ACHN (cell line): ENCODE results near the gene GLI1.
"Not testable (repeated sequence)": the region's sequence is repeated elsewhere in the genome, so short reads cannot be mapped to it uniquely, and the experiment has no call there.

ENCODE experiments used
- DNase-seq: peaks from one replicate; pipeline ENCODE4 v3.0.0-alpha.2; 2015
- in situ Hi-C: cut with HindIII; loops from 2 replicates; pipeline ENCODE4 v1.10.0; 2017; ENCODE audit warnings: low sequenced_read_pairs, low pct_ligation_motif_present, low pct_unique_long_range_greater_than_20kb

GLI1 gene

DNA sequence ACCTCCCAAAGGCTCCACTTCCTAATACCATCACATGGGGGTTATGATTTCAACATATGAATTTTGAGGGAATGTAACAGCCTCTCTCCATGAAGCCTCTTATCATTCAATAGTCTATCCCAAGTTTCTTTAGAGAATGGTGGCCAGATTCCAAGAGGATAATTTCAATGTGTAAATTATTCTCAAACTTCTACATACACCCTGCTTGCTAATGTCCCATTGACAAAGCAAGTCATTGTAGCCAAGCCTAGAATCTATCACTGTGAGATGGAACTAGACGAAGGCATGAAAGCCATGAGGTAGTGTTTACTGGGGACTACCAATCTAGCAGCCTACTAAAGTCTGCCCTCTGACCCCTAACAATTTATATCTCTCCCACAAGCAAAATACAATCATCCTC lies 21.2 kb upstream of the GLI1 start:
- DNase-seq: no peak
- in situ Hi-C loops: no loop called here

DNA sequence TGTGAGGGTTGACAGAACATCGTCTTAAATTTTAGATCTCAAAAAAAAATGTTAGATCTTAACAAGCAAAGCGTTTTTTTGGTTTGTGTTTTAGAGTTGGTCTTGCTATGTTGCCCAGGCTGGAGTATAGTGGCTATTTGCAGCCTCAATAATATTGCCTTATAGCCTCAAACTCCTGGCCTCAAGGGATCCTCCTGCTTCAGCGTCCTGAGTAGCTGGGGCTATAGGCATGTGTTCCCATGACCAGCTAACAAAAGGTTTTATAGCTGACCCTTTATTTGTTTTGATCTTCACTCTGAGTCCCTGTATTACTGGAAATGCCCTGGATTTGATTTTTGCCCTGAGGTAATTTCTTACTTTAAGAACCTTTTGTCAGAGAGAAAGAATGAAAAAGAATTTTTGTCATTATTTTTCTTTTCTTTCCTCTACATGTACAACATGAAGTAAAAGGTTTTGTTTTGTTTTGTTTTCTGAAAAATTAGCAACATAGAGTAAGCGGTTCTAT lies 19.8 kb upstream of the GLI1 start:
- in situ Hi-C loops: no loop called here
- no peak for DNase-seq

DNA sequence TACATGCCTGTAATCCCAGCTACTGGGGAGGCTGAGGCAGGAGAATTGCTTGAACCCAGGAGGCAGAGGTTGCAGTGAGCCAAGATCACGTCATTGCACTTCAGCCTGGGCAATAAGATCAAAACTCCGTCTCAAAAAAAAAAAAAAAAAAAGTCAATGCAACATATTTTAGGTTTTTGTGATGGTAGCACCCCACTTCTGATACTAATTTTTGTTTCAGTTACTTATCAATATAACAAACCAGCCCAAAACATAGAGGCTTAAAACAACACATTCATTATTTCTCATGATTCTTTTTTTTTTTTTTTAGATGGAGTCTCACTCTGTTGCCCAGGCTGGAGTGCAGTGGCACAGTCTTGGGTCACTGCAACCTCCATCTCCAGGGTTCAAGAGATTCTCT lies 18.2 kb upstream of the GLI1 start:
- DNase-seq, in situ Hi-C loops: not testable (repeated sequence)

DNA sequence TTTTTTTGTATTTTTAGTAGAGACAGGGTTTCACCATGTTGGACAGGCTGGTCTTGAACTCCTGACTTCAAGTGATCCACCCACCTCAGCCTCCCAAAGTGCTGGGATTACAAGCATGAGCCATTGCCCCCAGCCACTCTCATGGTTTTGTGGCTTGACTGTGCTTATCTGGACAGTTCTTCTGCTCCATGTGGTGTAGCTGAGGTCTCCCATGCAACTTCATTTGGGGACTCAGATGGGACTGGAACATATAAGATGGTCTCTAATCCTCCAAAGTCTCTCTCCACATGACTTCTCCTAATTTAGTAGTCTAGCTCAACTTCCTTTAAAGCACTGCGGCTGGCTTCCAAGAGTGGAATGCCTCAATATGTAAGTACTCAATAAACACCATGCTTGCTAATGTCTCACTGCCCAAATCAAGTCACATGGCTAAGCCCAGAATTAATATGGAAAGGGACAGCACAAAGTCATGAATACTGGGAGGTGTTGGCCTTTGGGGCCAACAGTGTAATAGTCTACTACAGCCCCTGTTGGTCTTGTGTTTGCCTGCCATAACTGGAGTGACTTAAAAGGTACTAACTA lies 17.6 kb upstream of the GLI1 start:
- in situ Hi-C loops: no loop called here
- no peak for DNase-seq

DNA sequence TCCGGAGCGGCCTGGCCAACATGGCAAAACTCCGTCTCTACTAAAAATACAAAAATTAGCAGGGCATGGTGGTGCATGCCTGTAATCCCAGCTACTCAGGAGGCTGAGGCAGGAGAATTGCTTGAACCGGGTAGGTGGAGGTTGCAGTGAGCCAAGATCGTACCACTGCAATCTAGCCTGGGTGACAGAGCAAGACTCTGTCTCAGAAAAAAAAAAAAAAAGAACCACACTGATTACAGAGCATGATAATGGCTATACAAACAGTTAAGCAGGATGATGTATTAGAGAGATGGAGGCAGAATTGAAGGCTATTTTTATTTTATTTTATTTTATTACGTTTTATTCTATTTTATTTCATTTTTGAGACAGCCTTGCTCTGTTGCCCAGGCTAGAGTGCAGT lies 15.2 kb upstream of the GLI1 start:
- DNase-seq, in situ Hi-C loops: not testable (repeated sequence)

DNA sequence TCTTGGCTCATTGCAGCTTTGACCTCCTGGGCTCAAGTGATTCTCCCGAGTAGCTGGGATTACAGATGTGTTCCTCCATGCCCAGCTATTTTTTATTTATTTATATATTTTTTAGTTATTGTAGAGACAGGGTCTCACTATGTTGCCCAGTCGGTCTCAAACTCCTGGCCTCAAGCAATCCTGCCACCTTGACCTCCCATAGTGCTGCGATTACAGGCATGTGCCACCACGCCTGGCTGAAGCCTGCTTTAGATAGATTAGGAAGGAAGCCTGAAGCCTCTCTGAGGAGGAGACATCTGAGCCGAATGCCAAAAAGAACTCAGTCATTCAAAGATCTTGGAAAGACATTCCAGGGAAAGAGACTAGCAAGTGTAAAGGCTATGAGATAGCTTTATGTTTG lies 14.8 kb upstream of the GLI1 start:
- in situ Hi-C loops: no loop called here
- DNase-seq: no peak

DNA sequence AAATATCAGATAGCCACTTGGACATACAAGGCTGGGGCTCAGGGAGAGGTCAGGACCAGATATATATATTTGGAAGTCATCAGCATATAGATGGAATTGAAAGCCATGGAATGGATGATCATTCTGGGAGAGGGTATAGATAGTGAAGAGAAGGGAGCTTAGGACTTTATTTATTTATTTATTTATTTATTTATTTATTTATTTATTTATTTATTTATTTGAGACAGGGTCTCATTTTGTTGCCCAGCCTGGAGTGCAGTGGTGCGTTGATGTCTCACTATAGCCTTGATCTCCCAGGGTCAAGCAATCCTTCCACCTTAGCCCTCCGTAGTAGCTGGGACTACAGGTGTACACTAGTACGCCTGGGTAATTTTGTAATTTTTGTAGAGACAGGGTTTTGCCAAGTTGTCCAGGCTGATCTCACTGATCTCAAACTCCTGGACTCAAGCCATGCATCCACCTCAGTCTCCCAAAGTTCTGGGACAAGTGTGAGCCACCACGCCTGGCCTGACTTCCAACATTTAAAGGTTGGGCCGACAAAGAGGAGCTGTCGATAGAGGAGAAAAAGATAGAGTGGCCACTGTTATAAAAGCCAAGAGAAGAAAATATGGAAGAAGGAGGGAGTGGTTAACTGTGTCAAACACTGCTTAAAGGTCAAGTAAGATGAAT lies 13.2 kb upstream of the GLI1 start:
- no peak for DNase-seq
- in situ Hi-C loops: no loop called here

DNA sequence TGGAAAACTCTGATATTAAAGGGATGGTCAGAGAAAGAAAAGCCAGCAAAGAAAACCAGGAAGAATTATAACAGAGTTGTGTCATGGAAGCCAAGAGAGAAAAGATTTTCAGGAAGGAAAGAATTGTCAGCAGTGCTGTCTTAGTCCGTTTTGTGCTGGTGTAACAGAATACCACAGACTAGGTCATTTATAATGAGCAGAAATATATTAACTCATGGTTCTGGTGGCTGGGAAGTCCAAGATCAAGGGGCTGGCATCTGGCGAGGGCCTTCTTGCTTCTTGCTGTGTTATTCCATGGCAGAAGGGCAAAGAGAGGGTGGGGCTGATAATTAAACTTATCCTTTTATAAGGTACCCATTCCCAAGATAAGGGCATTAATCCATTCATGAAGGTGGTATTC lies 10.9 kb upstream of the GLI1 start:
- no peak for DNase-seq
- in situ Hi-C loops: no loop called here

DNA sequence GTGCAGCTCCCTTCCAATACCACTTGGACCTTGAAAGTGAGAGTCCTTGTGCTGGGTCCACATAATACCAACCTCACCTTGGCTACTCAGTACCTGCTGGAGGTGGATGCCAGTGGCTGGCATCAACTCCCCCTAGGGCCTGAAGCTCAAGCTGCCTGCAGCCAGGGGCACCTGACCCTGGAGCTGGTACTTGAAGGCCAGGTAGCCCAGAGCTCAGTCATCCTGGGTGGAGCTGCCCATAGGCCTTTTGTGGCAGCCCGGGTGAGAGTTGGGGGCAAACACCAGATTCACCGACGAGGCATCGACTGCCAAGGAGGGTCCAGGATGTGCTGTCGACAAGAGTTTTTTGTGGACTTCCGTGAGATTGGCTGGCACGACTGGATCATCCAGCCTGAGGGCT lies 10.2 kb upstream of the GLI1 start:
- in situ Hi-C loops: no loop called here
- DNase-seq: no peak

DNA sequence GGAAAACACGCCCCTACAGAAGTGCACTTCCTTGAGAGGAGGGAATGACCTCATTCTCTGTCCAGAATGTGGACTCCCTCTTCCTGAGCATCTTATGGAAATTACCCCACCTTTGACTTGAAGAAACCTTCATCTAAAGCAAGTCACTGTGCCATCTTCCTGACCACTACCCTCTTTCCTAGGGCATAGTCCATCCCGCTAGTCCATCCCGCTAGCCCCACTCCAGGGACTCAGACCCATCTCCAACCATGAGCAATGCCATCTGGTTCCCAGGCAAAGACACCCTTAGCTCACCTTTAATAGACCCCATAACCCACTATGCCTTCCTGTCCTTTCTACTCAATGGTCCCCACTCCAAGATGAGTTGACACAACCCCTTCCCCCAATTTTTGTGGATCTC lies 9.5 kb upstream of the GLI1 start:
- no peak for DNase-seq
- in situ Hi-C loops: loop anchor here (25.0 kb wide), 1 partner anchor 163 kb away; no protein-coding TSS in a partner anchor

DNA sequence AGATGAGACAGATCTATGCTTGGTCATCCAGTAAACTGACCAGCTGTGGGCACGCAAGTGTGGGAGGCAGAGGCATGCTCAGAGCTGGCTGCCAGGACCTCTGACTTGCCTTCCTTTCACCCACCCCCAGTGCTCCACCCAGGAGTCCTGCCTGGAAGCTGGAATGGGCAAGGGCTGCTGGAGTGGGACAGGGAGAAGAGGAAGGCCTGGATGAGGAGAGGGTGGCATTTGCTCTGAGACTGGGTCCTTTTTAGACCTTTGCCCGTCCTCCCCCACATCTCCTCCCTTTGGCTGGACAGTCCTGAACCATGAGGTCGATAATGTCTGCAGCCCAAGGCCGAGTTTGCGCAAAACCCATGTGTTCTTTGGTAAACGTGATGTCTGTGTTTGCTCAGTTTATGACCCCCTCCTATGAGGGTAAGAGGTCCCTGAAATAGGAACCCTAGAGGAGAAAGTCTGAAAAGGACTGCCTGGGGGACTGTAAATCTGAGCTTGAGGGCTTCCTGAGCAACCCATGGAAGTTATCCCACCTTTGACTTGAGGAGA lies 8.3 kb upstream of the GLI1 start:
- in situ Hi-C loops: loop anchor here (25.0 kb wide), 1 partner anchor 164 kb away; no protein-coding TSS in a partner anchor
- DNase-seq: no peak

DNA sequence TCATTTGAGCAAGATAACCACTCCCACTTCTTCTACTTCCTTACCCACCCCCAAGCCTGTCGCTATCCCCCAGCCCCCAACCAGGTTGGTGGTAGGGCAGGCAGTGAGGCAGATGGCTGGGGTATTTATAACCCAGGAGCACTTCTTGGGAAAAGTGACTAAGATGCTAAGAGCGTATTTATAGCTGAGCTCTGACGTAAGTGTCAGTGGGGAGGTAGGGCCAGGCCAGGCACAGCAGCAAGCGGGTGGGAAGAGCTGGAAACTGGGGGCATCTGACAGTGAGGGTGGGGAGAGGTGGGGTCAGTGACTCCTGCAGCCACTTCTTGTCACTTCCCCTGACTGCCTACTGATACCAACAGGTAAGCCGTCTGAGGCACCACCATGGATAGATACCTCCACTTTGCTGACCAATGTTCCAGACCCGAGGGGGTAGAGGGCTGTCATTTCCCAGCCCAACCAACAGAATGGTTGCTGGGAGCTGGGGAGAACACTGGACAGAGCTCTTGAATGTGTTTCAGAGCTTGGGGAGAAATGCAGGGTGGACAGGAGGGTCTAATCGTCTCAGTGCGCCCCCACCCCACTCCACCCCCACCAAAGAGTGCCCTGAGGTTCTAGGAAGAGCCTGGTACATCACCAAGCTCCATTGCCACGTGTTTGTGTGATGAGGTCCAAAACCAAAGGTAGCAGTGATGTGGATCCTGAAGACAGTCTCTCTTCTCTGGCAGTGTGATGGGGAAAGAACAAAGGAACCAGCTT lies 7.2 kb upstream of the GLI1 start:
- in situ Hi-C loops: loop anchor here (25.0 kb wide), 1 partner anchor 165 kb away; no protein-coding TSS in a partner anchor

DNA sequence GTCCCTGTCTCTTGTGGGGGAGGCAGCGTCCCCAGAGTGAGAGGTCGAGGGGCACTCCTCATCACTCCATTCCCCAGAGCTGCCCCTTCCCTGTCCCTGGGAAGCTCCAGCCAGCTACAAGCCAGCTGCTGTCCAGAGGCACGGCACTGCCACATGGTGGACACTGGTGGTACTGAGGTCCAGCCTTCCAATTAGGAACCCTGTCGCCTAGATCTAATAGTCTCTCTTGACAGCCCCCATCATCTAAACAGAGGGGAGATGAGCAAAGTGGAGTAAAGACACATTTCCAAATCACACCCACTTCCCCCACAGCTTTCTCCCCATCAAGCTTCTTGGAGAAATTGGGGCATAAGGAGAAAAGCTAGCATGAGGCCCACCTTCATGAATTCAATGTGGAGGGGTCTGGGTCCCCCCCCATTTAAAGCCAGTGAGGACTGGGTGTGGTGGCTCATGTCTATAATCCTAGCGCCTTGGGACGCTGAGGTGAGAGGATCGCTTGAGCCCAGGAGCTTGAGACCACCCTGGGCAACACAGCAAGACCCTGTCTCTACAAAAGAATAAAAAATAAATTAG lies 6.6 kb upstream of the GLI1 start:
- in situ Hi-C loops: loop anchor here (25.0 kb wide), 1 partner anchor 166 kb away; no protein-coding TSS in a partner anchor

More for the DNA sequence above, 7.2 kb upstream of the GLI1 start:
- DNase-seq: no peak

DNA sequence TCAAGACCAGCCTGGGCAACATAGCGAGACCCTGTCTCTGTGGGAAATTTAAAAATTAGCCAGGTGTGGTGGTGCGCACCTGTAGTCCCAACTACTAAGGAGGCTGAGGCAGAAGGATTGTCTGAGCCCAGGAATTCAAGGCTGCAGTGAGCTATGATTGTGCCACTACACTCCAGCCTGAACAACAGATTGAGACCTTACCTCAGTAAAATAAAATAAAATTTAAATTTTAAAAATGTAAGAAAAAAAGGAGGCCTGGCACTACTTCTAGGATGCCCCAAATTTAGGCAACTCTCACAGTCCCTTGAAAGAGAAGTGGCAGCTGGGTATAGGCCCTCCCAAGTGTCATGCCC lies 5.4 kb upstream of the GLI1 start:
- DNase-seq: no peak
- in situ Hi-C loops: loop anchor here (25.0 kb wide), 1 partner anchor 167 kb away; no protein-coding TSS in a partner anchor

More for the DNA sequence above, 6.6 kb upstream of the GLI1 start:
- peak; percentile 85 for DNase-seq

DNA sequence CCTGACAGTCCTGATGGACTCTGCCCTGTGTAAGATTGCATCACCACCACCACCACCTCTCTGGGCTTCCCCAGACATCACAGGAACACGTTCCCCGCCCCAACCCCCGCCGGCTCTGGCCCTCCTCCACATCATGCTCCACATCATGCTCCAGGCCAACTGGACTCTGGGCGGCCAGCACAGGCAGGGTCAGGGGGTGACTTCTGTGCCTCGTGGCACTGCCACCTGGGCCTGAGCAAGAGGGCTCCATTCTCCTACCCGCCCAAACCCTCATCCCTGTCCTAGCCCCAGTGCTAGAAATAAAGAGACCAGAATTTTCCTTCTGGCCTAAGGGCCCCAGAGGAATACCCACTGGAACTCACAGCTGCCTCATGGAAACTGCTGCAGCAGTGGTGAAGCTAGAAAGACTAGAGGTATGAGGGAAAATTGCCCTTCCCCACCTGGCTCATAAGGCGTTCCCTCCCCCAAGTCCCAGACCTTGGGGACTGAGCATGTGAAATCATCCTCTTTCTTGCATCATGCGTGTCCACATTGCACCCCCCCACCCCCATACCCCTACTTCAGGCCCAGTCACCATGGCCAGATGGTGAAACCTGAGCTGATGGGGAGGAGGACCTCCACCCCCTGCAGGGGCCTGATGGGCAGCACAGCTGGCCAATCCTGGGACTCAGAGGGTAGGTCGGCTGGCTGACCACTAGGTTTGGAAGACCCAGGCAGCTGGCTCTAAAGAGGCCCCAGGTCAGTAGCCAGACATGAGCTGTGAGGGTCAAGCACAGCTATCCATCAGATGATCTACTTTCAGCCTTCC lies 4.8 kb upstream of the GLI1 start, which contains the start of gene INHBE:
Gene INHBE, plus strand, starts transcription at position 742 of the 808 bp plus-strand sequence. CDS start 230 bp downstream, outside the sequence.
- DNase-seq: no peak
- in situ Hi-C loops: loop anchor here (25.0 kb wide), 1 partner anchor 167 kb away; no protein-coding TSS in a partner anchor

DNA sequence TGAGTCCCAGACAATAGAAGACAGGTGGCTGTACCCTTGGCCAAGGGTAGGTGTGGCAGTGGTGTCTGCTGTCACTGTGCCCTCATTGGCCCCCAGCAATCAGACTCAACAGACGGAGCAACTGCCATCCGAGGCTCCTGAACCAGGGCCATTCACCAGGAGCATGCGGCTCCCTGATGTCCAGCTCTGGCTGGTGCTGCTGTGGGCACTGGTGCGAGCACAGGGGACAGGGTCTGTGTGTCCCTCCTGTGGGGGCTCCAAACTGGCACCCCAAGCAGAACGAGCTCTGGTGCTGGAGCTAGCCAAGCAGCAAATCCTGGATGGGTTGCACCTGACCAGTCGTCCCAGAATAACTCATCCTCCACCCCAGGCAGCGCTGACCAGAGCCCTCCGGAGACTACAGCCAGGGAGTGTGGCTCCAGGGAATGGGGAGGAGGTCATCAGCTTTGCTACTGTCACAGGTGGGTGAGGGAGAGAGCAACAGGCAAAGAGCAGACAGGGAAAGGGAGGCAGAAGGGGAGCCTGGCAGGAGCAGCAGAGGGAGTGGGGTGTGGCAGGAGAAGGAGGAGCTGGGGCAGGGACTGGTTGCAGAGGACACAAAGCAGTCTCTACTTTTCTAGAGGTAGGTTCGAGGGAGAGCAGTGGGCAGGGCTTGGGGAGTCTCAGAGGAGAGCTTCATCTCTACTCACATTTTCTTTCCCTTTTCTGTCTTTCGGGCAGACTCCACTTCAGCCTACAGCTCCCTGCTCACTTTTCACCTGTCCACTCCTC lies 4.0 kb upstream of the GLI1 start:
- in situ Hi-C loops: loop anchor here (25.0 kb wide), 1 partner anchor 168 kb away; no protein-coding TSS in a partner anchor
- no peak for DNase-seq

DNA sequence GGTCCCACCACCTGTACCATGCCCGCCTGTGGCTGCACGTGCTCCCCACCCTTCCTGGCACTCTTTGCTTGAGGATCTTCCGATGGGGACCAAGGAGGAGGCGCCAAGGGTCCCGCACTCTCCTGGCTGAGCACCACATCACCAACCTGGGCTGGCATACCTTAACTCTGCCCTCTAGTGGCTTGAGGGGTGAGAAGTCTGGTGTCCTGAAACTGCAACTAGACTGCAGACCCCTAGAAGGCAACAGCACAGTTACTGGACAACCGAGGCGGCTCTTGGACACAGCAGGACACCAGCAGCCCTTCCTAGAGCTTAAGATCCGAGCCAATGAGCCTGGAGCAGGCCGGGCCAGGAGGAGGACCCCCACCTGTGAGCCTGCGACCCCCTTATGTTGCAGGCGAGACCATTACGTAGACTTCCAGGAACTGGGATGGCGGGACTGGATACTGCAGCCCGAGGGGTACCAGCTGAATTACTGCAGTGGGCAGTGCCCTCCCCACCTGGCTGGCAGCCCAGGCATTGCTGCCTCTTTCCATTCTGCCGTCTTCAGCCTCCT lies 3.4 kb upstream of the GLI1 start:
- in situ Hi-C loops: loop anchor here (25.0 kb wide), 1 partner anchor 169 kb away; no protein-coding TSS in a partner anchor
- peak; percentile 81 for DNase-seq
